Activated CD4-positive, alpha-beta T cell treated with anti-CD3 and anti-CD28 coated beads, Interleukin-2, amount 50 U/mL, for 16 hours (primary cell): ENCODE data around the gene HOOK2.
"Not testable (repeated sequence)": the region's sequence is repeated elsewhere in the genome, so short reads cannot be mapped to it uniquely, and the experiment has no call there.

ENCODE experiments used
- DNase-seq: peaks from one replicate; pipeline ENCODE4 v3.0.0-alpha.2; 2020

Gene HOOK2, protein sequence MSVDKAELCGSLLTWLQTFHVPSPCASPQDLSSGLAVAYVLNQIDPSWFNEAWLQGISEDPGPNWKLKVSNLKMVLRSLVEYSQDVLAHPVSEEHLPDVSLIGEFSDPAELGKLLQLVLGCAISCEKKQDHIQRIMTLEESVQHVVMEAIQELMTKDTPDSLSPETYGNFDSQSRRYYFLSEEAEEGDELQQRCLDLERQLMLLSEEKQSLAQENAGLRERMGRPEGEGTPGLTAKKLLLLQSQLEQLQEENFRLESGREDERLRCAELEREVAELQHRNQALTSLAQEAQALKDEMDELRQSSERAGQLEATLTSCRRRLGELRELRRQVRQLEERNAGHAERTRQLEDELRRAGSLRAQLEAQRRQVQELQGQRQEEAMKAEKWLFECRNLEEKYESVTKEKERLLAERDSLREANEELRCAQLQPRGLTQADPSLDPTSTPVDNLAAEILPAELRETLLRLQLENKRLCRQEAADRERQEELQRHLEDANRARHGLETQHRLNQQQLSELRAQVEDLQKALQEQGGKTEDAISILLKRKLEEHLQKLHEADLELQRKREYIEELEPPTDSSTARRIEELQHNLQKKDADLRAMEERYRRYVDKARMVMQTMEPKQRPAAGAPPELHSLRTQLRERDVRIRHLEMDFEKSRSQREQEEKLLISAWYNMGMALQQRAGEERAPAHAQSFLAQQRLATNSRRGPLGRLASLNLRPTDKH

DNA sequence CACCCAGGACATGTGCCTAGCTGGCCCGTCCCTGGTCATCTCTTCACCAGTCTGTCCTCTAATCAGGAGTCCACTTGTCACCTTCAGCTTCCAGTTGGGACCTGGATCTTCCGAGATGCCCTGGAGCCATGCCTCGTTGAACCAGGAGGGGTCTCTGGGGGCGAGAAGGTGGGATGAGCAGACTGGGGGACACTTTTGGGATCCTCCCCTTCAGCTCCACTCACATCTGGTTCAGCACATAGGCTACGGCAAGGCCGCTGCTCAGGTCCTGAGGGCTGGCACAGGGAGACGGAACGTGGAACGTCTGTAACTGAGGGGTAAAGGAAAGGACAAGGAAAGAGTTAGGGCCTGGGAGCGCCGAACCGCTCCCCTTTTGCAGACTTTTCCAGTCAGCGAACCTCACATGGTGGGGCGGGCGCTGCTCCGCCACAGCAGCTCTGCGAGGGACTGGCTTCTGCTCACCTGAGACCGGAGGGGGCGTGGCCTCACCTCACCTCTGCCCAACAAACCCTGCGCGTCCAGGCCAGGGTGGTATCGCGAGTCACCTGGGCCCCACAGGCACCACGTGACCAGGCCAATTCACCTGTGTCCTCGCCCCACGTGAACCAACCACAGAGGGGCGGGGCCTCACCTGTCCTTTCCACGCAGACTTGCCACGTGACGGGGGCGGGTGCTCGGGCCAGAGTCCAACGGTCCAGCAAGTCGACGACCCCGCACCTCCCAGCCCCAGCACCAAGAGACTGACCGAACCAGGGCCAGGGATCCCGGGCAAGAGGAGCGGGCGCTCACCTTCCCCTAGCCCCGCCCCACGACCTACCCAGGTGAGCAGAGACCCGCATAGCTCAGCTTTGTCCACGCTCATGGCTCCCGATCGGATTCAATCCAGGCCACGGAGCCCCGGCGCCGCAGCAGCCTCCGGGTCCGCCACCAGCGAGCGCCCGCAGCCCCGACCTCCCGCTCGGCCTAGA, at the start of gene HOOK2:
Gene HOOK2 (minus strand): TSS at position 965 of the 968 bp plus-strand sequence. CDS start 103 bp downstream, at position 862.
- DNase-seq = no peak

DNA sequence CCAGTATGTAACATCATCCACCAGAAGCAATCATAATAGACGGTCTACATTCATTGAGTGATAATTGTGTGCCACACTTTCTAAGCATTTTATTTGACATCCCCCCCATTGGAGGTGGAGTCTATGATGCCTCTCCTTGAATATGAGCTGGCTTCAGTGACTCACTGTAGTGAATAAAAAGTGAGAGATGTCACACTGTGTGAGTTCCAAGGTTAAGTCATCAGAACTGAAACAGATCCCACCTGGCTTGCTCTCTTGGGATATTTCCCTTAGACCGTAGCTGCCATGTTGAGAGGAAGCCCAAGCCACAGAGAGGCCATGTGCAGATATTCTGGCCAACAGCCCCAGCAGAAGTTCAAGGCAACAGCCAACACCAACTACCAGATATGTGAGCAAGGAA, 46.4 kb upstream of the HOOK2 start:
- DNase-seq = no peak

DNA sequence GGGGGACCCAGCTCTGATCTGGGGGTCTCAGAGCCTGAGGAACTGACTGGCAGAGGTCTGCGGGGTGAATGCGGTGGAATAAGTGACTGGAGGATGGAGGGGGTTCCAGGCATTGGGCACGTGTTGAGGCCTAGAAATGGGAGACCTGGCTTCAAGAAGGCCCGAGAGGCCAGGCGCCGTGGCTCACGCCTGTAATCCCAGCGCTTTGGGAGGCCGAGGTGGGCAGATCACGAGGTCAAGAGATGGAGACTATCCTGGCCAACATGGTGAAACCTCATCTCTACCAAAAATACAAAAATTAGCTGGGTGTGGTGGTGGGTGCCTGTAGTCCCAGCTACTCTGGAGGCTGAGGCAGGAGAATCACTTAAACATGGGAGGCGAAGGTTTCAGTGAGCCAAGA, 42.5 kb upstream of the HOOK2 start:
- not testable (repeated sequence) for DNase-seq

DNA sequence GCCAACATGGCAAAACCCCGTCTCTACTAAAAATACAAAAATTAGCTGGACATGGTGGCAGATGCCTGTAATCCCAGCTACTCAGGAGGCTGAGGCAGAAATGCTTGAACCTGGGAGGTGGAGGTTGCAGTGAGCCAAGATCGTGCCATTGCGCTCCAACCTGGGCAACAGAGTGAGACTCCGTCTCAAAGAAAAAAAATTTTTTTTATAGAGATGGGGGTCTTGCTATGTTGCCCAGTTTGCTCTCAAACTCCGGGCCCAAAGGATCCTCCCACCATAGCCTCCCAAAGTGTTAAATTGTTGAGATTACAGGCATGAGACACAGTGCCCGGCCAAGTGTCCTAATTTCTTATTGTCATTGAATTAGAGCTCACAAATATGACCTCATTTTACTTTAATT, 41.8 kb upstream of the HOOK2 start:
- not testable (repeated sequence) for DNase-seq

DNA sequence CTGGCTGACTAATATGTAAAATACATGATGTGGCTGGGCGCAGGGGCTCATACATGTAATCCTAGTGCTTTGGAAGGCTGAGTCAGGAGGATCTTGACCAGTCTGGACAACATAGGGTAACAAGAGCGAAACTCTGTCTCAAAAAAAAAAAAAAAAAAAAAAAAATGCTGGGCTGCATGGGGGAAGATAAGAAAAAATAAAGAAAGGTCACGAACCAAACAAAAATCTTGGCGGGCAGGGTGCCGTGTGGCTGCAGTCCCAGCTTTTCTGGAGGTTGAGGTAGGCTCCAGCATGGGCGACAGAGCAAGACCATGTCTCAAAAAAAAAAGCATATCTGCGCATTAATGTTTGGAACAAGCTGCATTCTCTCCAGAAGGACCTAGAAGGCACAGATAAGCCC, 39.7 kb upstream of the HOOK2 start:
- DNase-seq = no peak

DNA sequence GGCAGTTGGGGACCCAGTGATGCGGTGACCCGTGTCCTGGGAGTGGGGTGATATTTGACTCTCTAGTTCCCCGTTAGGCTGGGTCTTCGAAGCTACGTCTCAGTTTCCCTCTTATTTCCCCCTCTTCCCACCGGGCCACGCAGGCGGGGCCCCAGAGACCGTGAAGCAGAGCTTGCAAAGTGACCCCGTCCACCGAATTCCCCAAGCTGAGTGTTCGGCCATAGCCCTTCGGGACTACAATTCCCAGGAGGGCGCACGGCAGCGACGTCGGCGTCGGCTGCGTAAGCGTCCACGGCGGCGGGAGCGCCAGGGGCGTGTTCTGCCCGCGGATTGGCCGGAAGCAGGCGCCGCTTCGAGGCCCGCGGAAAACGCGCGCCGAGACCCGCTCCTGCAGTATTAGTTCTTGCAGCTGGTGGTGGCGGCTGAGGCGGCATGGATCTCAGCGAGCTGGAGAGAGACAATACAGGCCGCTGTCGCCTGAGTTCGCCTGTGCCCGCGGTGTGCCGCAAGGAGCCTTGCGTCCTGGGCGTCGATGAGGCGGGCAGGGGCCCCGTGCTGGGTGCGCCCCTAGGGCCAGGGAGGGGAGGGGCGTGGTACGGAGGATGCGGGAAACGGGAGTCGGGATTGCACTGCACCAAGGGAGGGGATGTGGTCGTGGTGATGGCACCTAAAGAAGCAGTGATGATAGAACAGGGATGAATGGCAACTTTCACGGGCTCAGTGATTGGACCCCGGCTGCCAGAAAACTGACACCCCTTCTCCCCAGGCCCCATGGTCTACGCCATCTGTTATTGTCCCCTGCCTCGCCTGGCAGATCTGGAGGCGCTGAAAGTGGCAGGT, 31.1 kb upstream of the HOOK2 start, which contains the start of gene RNASEH2A:
Gene RNASEH2A (plus strand): TSS at position 343 of the 840 bp plus-strand sequence. CDS start 90 bp downstream, at position 433.
- DNase-seq = peak; percentile 92

DNA sequence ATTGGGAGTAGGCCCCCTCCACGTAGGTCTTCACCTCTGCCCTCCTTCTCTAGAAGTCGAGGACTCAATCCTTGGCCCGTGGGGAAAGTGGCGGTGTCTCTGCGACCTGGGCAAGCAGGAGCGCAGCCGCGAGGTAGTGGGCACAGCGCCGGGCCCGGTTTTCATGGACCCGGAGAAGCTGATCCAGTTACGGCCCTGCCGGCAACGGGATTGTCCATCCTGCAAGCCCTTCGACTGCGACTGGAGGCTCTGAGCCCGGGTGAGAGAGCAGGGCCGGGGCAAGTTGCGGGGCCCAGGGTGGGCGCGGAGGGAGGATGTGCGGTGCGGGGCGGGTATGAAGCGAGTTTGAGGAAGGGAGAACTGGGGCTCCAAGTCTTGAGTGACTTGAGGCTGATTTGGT, 28.7 kb upstream of the HOOK2 start:
- DNase-seq = no peak

DNA sequence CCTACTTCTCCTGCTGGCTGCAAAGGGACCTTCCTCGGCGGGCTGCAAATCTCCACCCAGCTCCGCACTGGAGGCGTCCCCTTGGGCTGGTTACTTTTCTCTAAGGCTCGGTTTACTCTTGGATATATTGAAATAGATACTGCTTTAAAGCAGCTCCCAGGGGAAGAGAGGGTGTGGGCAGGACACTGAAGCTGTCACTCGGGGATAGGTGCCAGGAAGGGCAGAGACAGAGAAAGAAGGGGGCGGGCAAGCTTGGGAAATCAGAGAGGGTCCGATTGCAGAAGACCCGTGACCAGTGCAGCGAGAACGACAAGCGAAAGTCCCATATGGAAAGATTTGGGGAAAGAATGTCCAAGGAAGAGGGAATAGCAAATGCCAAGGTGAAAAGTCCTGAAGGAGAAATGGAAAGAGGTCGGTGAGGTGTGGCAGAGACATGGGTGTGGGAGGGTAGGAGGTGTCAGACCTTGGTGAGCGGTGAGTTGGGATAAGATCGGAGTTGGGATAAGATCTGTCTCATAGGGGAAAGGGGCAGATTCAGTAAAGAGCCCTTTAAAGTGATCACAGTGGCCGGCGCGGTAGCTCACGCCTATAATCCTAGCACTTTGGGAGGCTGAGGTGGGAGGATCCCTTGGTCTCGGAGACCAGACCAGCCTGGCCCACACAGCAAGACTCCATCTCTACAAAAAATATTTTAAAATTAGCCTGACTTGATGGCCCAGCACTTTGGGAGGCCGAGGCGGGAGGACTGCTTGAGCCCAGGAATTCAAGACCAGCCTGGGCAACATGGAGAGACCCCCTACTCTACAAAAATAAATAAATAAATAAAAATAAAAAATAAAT, 27.1 kb upstream of the HOOK2 start:
- DNase-seq = no peak

DNA sequence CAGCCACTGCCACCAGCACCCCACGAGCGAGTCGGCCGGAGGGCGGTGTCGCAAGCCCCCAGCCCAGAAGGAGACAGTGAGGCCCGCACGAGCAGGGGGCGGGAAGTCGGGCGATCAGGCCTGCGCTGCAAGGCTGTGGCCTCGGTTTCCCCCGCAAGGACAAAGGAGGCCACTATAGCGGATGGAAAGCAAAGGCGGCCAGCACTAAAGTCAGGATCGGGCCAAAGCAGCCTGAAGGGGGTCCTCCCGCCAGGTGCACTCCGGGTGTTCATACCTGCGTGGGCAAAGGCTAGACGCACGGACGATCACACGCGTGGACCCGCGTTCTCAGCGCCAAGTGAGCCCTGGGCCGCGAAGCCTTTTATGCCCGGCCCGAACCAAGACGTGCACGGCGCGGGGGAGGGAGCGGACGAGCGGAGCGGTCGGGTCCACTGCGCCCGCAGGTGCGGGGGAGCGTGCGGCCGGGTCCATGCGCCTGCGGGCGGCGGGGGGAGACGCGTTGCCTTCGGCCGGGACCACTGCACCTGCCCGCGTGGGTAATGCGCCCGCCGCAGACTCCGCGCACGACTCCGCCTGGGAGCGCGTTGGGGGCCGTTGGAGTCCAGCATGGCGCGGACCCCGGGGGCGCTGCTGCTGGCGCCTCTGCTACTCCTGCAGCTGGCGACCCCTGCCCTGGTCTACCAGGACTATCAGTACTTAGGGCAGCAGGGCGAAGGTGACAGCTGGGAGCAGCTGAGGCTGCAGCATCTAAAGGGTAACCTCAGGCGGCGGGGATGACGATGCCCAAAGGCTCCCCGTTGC, 26.3 kb upstream of the HOOK2 start, which contains the start of the genes PRDX2 and THSD8:
Gene PRDX2 (minus strand): TSS at position 335 of the 801 bp plus-strand sequence. CDS start 539 bp downstream, outside the sequence.
Gene THSD8 (plus strand): TSS at position 604 of the 801 bp plus-strand sequence. CDS start 3 bp downstream, at position 607.
- DNase-seq = peak; percentile 84

DNA sequence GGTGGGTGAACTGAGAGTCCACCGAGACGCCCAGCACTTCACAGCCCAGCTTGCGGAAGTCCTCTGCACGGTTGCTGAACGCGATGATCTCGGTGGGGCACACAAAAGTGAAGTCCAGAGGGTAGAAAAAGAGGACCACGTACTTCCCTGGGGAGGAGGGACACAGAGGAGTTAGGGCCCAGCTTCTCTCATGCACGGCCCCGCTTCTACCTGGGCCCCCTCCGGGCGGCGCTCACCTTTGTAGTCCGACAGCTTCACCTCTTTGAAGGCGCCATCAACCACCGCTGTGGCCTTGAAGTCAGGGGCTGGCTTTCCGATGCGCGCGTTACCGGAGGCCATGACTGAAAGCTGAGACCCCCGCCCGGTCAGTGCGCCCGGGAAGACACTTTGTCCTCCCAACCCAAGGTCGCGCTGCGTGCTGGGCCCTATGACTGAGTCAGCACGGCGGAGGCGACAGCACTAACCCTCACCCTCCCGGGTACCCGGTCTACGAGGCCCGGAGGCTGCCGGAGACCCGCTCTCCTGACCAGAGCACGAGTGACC, 25.6 kb upstream of the HOOK2 start:
- DNase-seq = no peak

DNA sequence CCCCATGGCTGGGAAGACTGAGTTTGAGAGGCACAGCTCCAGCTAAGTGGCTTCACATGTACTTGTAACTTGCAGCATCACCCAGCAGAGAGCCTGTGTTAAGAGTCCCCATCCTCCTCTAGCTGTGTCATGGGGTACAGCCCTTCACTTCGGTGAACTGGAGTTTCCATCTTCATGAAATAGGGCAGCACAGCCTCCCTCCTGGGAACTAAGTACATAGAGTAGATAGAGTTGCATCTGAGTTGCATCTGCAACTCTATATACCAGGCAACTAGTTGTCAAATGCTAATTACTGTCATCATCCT, 25.1 kb upstream of the HOOK2 start:
- no peak for DNase-seq

DNA sequence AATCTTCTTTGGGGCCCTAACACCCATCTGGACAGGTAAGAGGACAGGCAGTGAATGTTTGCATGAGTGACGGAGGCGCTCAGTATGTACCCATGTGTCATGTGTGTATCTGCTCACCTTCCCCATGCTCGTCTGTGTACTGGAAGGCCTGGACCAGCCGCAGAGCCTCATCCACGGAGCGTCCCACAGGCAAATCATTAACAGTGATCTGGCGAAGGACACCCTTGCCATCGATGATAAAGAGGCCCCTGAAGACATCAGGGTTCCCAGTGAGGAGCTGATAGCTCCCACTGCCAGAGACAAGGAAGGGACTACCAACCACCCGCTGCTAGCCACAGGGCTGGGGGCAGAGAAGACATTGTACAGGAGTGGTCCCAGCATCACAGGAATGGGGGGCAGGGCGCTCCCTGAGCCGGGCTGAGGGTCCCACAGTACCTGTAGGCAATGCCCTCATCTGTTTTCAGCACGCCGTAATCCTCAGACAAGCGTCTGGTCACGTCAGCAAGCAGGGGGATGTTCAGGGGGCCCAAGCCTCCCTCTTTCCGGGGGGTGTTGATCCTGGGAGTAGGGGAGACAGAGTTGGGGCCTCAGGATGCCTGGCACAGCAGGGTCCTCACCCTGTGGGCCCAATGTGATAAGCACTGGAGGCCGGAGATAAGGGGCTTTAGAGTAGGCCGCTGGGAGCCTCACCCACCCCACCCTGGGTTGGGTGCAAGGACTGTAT, 24.6 kb upstream of the HOOK2 start:
- no peak for DNase-seq

DNA sequence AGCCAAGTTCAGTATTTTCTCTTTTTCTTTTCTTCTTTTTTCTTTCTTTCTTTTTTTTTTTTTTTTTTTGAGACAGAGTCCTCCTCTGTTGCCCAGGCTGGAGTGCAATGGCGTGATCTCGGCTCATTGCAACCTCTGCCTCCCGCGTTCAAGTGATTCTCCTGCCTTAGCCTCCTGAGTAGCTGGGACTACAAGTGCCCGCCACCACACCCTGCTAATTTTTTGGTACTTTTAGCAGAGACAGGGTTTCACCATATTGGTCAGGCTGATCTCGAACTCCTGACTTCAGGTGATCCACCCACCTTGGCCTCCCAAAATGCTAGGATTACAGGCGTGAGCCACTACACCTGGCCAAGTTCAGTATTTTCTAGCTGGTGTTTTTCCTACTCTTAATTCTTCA, 22.3 kb upstream of the HOOK2 start:
- not testable (repeated sequence) for DNase-seq

DNA sequence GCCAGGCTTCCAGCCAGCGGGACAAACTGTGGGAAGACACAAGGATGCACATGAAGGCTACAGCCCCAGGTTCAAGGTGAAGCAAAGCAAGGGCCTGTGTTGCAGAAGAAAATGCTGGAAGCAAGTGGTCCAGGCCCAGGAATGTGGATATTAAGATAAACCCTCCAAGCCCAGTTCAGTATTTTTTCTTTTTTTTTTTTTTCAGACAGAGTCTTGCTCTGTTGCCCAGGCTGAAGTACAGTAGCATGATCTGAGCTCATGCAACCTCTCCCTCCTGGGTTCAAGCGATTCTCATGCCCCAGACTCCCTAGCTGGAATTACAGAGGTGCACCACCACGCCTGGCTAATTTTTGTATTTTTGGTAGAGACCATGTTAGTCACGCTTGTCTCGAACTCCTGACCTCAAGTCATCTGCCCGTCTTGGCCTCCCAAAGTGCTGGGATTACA, 21.8 kb upstream of the HOOK2 start:
- no peak for DNase-seq

DNA sequence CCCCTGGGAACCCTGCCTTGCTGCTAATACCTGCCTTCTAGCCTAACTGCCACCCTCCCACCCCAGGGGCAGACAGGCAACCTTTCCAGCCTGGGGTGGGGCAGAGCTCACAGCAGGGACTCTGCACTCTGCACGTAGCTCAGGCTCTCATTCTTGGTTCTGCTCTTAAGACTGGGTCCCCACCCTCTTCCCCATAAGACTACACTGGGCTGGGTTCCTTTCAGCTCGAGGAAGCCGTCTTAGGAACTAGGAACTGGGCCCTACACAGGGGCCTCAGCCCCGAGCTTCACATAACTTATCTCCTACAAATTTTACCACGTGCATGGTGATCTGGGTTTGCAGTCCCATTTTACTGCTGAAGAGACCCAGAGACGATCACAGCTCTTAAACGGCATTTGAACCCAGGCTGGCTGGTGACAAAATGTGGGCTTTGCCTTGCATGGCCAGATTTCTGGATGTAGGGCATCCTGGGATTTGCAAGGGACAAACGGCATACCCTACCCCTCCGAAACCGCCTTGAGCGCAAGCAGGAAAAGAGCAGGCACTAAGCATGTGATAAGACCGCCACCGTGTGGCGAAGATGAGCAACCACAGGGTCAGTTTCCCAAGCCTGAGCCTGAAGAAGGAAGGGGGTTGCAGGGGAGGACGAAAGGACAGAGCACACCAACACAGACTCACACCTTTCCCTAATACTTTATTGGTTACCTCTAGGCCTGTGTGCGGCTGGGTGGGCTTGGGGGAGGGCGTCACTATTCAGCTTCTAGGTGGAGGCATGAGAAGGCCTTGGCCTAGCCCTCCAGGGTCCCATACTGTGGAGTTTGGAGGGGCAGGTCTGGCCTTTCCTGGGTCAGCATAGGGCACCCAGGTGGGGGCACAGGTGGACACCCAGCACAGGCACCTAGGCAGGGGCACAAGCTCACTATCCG, 21.1 kb upstream of the HOOK2 start:
- peak; percentile 85 for DNase-seq

DNA sequence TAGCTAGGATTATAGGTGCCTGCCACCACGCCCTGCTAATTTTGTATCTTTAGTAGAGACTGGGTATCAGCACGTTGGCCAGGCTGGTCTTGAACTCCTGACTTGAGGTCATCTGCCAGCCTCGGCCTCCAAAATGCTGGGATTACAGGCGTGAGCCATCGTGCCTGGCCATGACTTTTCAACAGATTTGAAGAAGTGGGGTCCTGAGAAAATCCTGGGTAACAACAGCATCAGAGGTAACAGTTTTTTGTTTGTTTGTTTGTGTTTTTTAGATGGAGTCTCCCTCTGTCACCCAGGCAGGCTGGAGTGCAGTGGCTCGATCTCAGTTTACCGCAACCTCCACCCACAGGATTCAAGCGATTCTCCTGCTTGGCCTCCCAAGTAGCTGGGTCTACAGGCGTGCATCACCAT, 19.6 kb upstream of the HOOK2 start:
- no peak for DNase-seq

DNA sequence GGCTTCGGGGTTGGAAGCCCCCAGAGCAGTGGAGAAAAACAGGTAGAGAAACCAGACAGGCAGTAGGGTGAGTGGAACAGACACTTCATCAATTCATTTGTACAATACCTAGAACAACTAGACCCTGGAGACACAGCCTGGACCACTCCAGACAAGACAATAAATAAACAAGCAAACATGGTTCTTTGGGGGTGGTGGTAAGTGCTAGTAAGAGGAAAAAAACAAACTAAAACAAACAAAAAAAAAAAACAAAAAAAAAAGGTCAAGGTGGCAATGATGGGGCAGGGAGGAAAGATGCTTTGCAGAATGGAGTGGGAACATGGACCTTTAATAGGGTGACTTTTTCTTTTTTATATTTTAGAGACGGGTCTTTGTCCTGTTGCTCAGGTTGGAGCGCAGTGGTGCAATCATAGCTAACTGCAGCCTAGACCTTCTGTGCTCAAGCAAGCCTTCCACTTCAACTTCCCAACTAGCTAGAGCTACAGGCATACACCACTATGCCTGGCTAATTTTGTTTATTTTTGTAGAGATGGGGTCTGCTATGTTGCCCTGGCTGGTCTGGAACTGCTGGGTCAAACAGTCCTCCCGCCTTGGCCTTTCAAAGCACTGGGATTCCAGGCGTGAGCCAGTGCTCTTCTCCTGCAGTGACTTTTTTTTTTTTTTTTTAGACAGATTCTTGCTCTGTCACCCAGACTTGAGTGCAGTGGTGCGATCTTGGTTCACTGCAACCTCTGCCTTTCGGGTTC, 19.0 kb upstream of the HOOK2 start:
- peak; percentile 20 for DNase-seq
